ENCODE data around the gene CUBN. TPM values are rescaled to one million over a fixed set of nuclear protein-coding genes. Genes with fewer than 3 reads are reported as not detected.

Gene CUBN
- total RNA-seq, 1 experiment from 2014 or later = 4.6 TPM

DNA sequence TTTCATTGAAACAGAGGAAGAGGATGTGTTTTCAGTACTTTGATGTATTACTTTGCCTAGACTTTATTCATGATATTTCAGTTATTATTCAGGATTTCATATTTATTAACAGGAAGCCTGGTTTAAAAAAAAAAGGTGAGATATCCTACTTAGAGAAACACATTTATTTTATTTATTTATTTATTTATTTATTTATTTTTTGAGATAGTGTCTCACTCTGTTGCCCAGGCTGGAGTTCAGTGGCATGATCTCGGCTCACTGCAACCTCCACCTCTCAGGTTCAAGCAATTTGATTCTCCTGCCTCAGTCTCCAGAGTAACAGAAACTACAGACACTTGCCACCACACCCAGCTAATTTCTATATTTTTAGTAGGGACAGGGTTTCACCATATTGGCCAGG lies 47.4 kb upstream of the CUBN start:
- Histone ChIP-seq H3K9me3 (no peaks in the 10 kb centered on the region), H3K4me3 (ENCODE audit: low read depth, low read length) (no peak overlapping the region), H3K36me3 (ENCODE audit: control insufficient read depth, insufficient read depth, low read length) (no peaks in the 10 kb centered on the region), H3K4me1 (peaks cover 8% of the 10 kb centered on the region; the same call in 1 of the 2 replicates), H3K27me3 (replicated peaks; ENCODE audit: control insufficient read depth, insufficient read depth, low read length) (no peaks in the 10 kb centered on the region)
- no peaks in the 10 kb centered on the region for H3K36me3 Mint-ChIP-seq (ENCODE audit: insufficient read depth, unreplicated experiment)
- DNase-seq = no peak
- H3K27ac Mint-ChIP-seq (ENCODE audit: unreplicated experiment) = no peak overlapping the region
- no peak overlapping the region for H3K4me3 Mint-ChIP-seq (ENCODE audit: unreplicated experiment)
- intact Hi-C loops (cut with micrococcal nuclease; ENCODE audit: unreplicated experiment) = loop anchor here (5.0 kb wide), 1 partner anchor 120 kb away; no protein-coding TSS in a partner anchor
- ChIA-PET CTCF (no interaction called here), POLR2A (no interaction called here)
- no peaks in the 10 kb centered on the region for H3K9me3 Mint-ChIP-seq (ENCODE audit: unreplicated experiment)
- H3K4me1 Mint-ChIP-seq (ENCODE audit: low read depth, unreplicated experiment) = no peaks in the 10 kb centered on the region
- BruUV-seq (replicated peaks) = no TSS peak
- TF ChIP-seq, protein P1, sequence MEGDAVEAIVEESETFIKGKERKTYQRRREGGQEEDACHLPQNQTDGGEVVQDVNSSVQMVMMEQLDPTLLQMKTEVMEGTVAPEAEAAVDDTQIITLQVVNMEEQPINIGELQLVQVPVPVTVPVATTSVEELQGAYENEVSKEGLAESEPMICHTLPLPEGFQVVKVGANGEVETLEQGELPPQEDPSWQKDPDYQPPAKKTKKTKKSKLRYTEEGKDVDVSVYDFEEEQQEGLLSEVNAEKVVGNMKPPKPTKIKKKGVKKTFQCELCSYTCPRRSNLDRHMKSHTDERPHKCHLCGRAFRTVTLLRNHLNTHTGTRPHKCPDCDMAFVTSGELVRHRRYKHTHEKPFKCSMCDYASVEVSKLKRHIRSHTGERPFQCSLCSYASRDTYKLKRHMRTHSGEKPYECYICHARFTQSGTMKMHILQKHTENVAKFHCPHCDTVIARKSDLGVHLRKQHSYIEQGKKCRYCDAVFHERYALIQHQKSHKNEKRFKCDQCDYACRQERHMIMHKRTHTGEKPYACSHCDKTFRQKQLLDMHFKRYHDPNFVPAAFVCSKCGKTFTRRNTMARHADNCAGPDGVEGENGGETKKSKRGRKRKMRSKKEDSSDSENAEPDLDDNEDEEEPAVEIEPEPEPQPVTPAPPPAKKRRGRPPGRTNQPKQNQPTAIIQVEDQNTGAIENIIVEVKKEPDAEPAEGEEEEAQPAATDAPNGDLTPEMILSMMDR (IDR thresholded peaks at IDR 0.05; ENCODE audit: insufficient read depth in 1 of 2, low read depth in 1 of 2, low read length in 1 of 2, severe bottlenecking in 1 of 2, unreplicated experiment in 1 of 2) = no peak
- no peaks in the 10 kb centered on the region for H3K27me3 Mint-ChIP-seq (ENCODE audit: insufficient read depth, unreplicated experiment)

GRCh38 chr10:17176091-17176490 lies 46.5 kb upstream of the CUBN start:
- no peaks in the 10 kb centered on the region for H3K9me3 Mint-ChIP-seq (ENCODE audit: unreplicated experiment)
- Histone ChIP-seq H3K36me3 (ENCODE audit: control insufficient read depth, insufficient read depth, low read length) (no peaks in the 10 kb centered on the region), H3K27me3 (replicated peaks; ENCODE audit: control insufficient read depth, insufficient read depth, low read length) (no peaks in the 10 kb centered on the region), H3K4me1 (no peaks in the 10 kb centered on the region), H3K4me3 (ENCODE audit: low read depth, low read length) (no peak overlapping the region), H3K9me3 (no peaks in the 10 kb centered on the region)
- no peaks in the 10 kb centered on the region for H3K27me3 Mint-ChIP-seq (ENCODE audit: insufficient read depth, unreplicated experiment)
- ChIA-PET CTCF (no interaction called here), POLR2A (no interaction called here)
- H3K4me3 Mint-ChIP-seq (ENCODE audit: unreplicated experiment) = no peak overlapping the region
- BruUV-seq (replicated peaks) = no TSS peak
- intact Hi-C loops (cut with micrococcal nuclease; ENCODE audit: unreplicated experiment) = loop anchor here (5.0 kb wide), 1 partner anchor 119 kb away; no protein-coding TSS in a partner anchor
- DNase-seq = no peak
- no peak overlapping the region for H3K27ac Mint-ChIP-seq (ENCODE audit: unreplicated experiment)
- H3K4me1 Mint-ChIP-seq (ENCODE audit: low read depth, unreplicated experiment) = no peaks in the 10 kb centered on the region
- no peaks in the 10 kb centered on the region for H3K36me3 Mint-ChIP-seq (ENCODE audit: insufficient read depth, unreplicated experiment)
- TF ChIP-seq, protein P1 (IDR thresholded peaks at IDR 0.05; ENCODE audit: insufficient read depth in 1 of 2, low read depth in 1 of 2, low read length in 1 of 2, severe bottlenecking in 1 of 2, unreplicated experiment in 1 of 2) = no peak

GRCh38 chr10:17175551-17175950 lies 45.9 kb upstream of the CUBN start:
- BruUV-seq (replicated peaks) = no TSS peak
- CTCF ChIA-PET = no interaction called here

More at GRCh38 chr10:17175551-17175950, 45.9 kb upstream of the CUBN start:
- no peaks in the 10 kb centered on the region for H3K9me3 Mint-ChIP-seq (ENCODE audit: unreplicated experiment)
- no peak for DNase-seq
- intact Hi-C loops (cut with micrococcal nuclease; ENCODE audit: unreplicated experiment) = loop anchor here (5.0 kb wide), 1 partner anchor 118 kb away; no protein-coding TSS in a partner anchor
- H3K36me3 Mint-ChIP-seq (ENCODE audit: insufficient read depth, unreplicated experiment) = no peaks in the 10 kb centered on the region
- H3K9me3 ChIP-seq = no peaks in the 10 kb centered on the region
- H3K4me1 Mint-ChIP-seq (ENCODE audit: low read depth, unreplicated experiment) = no peaks in the 10 kb centered on the region
- POLR2A ChIA-PET = no interaction called here
- TF ChIP-seq, protein P1 (IDR thresholded peaks at IDR 0.05; ENCODE audit: insufficient read depth in 1 of 2, low read depth in 1 of 2, low read length in 1 of 2, severe bottlenecking in 1 of 2, unreplicated experiment in 1 of 2) = no peak
- H3K27me3 ChIP-seq (replicated peaks; ENCODE audit: control insufficient read depth, insufficient read depth, low read length) = no peaks in the 10 kb centered on the region
- H3K27ac Mint-ChIP-seq (ENCODE audit: unreplicated experiment) = no peak overlapping the region
- H3K4me3 Mint-ChIP-seq (ENCODE audit: unreplicated experiment) = no peak overlapping the region
- no peaks in the 10 kb centered on the region for H3K36me3 ChIP-seq (ENCODE audit: control insufficient read depth, insufficient read depth, low read length)
- no peaks in the 10 kb centered on the region for H3K27me3 Mint-ChIP-seq (ENCODE audit: insufficient read depth, unreplicated experiment)
- H3K4me1 ChIP-seq = no peaks in the 10 kb centered on the region
- H3K4me3 ChIP-seq (ENCODE audit: low read depth, low read length) = no peak overlapping the region

Measured in Caco-2 (cell line).